Fibroblast of villous mesenchyme (primary cell): ENCODE data around the gene PXDN. TPM values are rescaled to one million over a fixed set of nuclear protein-coding genes. Genes with fewer than 3 reads are reported as not detected.

ENCODE experiments used
- DNase-seq: peaks from one replicate; pipeline ENCODE4 v3.0.0-alpha.2; 2010; ENCODE audit warnings: low read depth
- H3K4me3 ChIP-seq: 2 replicates; pipeline ENCODE4 v1.5.1; 2011; ENCODE audit warnings: low read depth, mild to moderate bottlenecking, low read length
- CTCF ChIP-seq: IDR thresholded peaks from 2 replicates; pipeline ENCODE4 v1.5.1; 2012; ENCODE audit warnings: low read depth, mild to moderate bottlenecking, low read length; ENCODE audit not compliant: insufficient read depth
- total RNA-seq: library from RNA; depleted of rRNA; stranded (reverse); fragments of >200 nt; gene quantifications from 2 replicates; pipeline ENCODE4 v1.2.3, GENCODE V29; 2012

PXDN gene
- total RNA-seq, 1 donor = 296 TPM

GRCh38 chr2:1731447-1731962, 12.8 kb downstream of the PXDN start:
- TF ChIP-seq CTCF = no peak
- peak overlapping the region; percentile 36 for H3K4me3 ChIP-seq
- DNase-seq = peak; percentile 82

- no peak for TF ChIP-seq CTCF
- H3K4me3 ChIP-seq = peak overlapping the region; percentile 38
- DNase-seq = peak; percentile 100
Measured at GRCh38 chr2:1730015-1730927, 14.0 kb downstream of the PXDN start.

GRCh38 chr2:1729242-1729641, 15.1 kb downstream of the PXDN start:
- no peak for TF ChIP-seq CTCF
- DNase-seq = no peak
- peak overlapping the region; percentile 30 for H3K4me3 ChIP-seq

- peak; percentile 66 for DNase-seq
- H3K4me3 ChIP-seq = peak overlapping the region; percentile 30
- TF ChIP-seq CTCF = no peak
Measured at GRCh38 chr2:1728821-1729220, 15.5 kb downstream of the PXDN start.

- DNase-seq = no peak
- TF ChIP-seq CTCF = no peak
- no peak overlapping the region for H3K4me3 ChIP-seq
Measured at GRCh38 chr2:1727796-1728474, 16.4 kb downstream of the PXDN start.

GRCh38 chr2:1727101-1727771, 17.1 kb downstream of the PXDN start:
- TF ChIP-seq CTCF = no peak
- no peak overlapping the region for H3K4me3 ChIP-seq
- DNase-seq = peak; percentile 66
